Activated T-cell treated with anti-CD3 and anti-CD28 coated beads, Interleukin-2, amount 50 U/mL, for 1 hour (primary cell): ENCODE data around the gene CMIP.
"Not testable (repeated sequence)": the region's sequence is repeated elsewhere in the genome, so short reads cannot be mapped to it uniquely, and the experiment has no call there.

Source experiments
- DNase-seq: peaks from one replicate; pipeline ENCODE4 v3.0.0-alpha.2; 2020

CMIP gene

DNA sequence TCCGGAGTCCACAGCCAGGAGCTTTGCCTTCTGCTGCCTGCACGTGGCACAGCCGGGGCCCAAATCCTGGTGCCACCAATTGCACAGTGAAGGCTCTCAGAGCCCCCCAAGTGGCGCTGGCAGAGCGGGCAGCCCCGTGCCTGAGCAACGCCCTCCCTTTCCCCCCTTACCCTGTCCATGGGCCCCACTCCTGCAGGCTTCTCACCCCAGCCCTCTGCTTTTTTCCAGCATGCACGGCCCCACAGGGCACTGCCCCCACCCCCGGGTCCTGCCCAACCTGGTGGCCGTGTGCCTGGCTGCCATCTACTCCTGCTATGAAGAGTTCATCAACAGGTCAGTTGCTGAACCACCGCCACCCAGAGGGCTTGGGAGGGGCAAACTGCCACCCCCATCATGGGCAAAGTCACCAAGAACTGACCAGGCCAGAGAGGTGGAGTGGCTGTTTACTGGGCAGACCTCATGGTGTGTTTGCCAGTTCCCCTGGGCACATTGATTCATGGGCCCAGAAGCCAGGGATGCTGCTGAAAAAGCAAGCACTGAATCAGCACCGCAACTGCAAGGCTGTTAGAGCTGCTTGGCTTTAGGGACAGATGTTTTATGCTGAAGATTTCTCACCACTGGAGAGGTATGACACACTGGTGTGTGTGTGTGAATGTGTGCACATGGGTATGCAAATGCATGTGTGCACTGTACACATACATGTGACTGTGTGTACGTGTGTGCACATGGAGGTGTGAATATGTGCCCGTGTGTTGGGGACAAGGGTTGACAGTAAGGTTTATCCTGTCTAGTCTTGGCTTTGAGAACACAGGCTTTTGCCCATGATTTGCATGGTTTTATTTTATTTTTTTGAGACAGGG, 227.4 kb downstream of the CMIP start:
- DNase-seq = no peak

DNA sequence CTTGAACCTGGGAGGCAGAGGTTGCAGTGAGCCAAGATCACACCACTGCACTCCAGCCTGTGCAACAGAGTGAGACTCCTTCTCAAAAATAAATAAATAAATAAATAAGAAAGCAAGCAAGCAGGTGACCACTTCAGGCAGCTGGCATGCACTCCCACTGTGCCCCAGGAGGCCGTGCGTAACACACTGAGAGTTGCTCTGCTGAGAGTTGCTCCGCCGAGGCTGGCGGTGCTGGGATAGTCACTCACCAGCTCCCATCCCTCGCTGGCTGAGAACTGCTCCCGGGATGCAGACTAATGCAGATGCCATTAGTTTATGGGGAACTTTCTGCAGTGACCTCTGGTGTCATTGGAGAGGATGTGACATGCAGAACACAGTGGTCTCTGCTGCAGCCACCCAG, 228.8 kb downstream of the CMIP start:
- no peak for DNase-seq

DNA sequence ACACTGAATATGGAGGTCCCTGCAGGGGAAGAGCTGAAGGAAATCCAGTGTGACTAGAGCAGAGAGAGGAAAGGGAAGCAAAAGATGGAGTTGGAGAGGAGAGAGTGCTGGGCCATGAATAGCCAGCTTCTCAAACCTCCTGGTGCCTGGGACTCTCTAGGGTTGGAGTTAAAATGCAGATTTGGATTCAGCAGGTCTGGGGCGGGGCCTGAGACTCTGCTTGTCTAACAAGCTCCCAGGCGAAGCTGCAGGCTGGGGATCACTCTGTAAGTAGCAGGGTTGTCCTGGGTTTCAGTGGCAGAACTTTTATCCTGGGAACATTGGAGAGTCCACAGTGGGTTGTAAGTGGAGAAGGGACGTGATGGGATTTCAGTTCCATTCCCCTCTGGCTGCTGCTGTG, 231.1 kb downstream of the CMIP start:
- DNase-seq = no peak

DNA sequence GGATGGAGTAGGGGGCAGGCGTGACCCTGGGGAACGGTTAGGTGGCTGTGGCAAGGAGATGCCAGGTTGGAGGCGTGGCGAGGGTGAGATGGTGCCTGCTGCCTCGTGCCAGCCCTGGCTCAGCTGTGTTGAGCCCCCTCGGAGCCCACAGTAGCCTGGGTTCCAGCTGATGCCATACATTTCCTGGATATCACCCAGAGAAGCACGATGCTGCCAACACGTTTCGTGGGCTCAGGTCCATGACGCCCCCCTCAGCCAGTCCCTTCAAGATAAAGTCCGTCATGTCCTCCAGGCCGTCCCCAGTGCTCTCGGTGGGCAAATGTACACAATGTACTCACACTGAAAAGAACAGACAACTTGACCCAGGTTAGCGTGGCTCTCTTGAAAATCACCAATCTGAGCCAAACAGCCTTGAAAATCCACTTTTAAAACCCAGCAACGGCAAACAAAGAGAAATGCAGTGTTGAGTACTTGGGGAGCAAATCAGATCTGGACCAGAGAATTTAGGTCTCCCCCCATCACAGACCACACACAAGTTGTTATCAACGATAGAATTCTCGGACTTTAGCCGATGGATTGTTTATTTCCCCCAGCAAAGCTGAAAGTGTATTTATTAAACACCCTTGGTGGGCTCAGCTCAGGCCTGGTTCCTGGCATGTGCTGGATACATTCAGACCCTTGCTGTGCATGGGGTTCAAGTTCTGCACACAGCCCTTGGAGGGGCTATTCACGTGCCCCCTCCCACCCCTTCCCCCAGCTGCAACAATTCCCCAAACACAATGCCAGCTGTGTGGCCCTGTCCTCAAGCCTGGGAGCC, 231.7 kb downstream of the CMIP start:
- no peak for DNase-seq

DNA sequence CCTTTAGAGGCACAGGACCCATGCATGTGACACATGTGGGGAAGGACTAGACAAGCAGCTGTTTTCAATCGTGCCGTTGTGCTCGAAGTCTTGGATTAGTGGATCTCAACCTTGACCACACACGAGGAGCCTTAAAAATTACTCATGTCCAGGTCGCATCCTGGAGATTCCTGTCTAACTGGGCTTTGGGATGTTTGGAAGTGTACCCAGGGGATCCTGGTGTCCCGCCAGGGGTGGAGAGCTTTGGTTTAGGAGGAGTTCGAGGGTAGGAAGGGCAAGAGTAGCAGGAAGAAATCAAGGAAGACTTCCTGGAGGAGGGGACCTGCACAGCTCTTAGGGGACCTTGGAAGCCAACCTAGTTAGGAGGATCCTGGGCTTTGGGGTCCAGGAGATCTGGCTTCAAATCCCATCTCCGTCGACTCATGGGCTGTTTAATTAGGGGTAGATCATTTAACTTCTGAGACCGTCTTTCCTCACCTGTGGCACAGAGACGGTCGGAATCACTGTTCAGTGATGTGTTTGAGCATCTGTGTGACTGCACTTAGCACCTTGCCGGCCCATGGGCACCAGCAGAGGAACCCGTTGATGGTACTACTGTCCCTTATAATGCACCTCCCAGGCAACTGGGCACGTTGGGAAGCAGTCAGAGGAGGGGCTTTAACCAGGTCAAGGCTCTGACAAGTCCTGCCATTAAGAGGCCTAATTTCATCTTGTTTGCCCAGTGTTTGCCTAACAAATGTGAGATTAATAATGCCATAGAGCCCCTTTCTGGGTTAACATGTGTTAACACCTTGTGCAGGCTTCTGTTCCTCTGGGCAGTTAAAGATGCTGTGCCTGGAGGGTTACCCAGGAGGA, 232.5 kb downstream of the CMIP start:
- DNase-seq = no peak

DNA sequence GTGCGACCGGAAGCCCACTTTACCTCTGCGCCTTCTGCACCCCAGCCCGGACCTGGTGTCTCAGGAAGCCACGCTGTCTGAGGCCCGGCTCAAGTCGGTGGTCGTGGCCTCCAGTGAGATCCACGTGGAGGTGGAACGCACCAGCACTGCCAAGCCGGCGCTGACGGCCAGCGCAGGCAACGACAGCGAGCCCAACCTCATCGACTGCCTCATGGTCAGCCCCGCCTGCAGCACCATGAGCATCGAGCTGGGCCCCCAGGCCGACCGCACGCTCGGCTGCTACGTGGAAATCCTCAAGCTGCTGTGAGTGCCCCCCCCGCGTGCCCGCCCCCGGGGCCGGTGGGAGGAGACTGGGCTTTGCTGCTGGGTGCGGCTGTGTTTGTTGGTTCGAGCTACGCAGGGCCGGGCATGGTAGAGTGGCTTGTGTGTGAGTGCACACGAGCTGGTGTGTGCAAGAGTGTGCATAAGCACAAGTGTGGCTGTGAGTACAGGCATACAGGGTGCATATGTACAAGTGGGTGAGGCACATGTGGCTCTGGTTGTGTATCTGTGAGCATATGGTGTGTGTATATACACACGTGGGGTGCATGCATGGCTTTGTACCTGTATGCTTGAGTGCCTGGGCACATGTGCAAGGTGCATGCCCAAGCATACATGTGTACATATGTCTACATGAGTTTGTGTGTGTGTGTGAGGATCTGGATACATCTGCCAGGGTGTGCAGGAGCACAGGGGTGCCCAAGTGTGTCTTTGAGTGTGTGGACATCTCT, 233.9 kb downstream of the CMIP start:
- no peak for DNase-seq

DNA sequence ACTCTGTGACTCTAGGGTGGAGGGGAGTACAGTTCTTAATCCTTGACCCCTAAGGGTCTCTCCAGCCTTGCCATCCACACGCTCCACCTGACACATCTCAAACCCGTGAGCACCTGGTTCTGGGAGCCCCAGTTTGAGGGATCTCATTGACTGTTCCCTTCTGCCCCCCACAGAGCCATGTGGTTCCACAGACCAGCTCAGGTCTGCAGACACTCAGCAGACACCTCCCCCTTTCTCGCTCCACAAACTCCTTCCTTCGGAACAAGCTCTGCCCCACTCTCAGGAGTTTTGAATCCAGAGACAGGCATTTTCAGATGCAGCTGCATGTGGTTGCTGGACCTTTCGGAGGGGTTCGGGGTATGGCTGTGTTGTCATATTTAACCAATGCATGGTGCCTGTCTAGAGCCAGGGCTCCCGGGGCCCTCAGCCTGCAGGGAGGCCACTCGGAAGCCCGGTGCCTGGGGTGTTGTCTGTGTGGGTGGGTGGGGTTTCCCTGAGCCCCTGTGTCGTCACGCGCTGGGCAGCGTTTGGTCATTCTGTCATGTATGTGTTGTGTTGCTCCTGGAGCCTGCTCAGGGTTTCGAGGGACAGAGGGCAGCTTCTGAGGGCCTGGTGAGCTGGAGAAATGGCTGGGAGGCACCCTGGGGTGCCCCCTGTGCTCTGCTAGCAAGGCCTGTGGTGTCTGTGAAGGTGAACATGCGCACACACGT, 235.3 kb downstream of the CMIP start:
- no peak for DNase-seq

DNA sequence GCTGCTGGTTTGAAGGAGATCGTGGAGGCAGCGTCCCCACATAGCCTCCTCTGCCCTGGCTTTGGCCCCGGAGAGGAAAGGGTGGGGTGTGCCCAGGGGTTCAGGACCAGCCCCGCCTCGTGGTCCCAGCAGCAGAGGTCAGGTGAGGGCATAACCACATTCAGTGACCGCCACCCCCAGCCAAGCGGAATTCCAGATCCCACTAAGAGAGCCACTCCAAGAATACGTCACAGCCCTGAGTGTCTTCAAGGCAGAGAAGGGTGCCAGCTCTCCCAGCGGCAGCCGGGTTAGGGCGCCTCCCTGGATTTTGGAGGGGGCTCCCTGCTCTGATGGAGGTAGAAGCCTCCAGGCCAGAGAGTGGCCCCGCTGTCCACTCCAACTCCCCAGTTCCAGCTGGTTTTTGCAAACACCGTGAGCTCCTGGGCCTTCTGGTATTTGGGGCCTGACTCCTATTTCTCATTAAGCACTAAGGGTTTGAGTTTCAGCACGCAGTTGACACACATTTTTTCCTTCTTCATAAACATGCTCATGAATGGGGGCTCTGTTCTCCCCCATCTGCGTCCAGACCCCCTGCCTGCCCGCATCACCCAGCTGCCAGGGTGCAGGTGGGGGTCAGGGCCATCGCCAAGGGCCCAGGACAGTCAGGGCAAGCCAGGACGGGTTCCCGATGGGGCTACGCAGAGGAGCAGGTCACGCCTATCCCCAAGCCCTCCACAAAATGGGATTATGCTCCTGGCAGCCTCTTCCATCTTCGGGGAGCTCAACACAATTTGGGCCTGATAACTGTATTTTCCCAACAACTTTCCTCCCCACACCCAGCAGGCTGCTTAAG, 236.1 kb downstream of the CMIP start:
- DNase-seq = no peak

DNA sequence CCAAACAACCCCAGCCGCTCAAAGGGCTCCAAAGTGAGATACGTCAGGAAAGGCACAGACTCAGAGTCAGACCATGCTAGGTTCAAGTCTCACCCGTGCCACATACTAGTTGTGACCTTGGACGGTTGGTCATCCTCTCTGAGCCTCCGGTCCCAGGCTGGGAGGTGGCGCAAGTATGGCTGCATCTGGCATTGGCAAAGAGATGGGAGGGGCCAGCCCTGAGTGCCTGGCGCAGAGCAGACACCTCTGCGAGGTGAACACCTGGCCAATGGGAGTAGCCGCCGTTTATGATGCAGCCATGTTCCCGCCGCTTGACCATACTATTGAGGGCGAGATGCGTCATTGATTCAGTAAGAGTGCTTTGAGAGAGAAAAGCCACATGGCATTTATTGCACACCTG, 236.7 kb downstream of the CMIP start:
- DNase-seq = no peak

DNA sequence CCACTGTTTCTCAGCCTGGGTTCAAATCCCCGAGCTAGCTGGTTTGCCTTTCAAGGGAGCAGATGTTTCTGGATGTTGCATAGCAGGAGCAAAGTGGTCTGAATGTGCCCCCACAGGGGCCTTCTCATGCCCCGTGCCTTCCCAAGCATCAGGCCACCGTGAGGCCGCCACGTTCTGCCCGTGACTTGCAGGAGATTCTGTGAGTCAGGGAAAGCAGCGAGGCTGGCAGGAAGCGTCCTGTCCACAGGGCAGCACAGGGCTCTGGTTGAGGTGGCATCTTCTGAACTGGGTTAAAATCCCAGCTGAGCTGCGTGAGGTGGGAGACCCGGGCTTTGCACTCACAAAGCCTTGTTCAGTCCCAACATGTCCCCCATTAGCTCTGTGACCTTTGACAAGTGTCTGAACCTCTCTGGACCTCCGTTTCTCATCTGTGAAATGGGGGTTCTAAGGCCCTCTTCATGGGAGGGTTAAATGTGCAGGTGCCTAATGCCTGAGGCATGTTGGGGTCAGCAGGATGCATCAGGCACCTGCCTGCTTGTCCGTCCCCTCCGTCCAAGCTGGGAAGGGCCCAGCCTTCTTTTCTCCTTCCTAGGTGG, 239.7 kb downstream of the CMIP start:
- no peak for DNase-seq

DNA sequence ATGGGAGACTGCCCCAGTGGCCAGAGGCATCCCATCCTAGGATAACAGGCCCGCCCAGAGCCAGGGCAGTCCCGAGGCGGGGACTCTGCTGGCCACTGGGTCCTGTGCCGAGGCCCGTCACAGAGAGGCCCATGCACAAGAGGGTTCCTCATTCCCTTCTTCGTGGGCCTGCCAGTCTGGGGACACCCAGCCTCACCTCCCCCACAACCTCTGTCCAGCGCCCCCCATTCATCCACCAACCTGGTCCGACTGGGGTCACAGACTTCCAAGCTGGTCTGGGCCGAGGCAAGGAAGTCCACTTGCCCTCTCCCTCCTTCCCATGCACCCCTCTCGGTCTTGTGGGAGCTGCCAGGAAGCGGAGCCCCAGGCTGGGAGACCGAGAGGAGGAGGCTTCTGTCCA, 240.3 kb downstream of the CMIP start:
- DNase-seq = no peak

DNA sequence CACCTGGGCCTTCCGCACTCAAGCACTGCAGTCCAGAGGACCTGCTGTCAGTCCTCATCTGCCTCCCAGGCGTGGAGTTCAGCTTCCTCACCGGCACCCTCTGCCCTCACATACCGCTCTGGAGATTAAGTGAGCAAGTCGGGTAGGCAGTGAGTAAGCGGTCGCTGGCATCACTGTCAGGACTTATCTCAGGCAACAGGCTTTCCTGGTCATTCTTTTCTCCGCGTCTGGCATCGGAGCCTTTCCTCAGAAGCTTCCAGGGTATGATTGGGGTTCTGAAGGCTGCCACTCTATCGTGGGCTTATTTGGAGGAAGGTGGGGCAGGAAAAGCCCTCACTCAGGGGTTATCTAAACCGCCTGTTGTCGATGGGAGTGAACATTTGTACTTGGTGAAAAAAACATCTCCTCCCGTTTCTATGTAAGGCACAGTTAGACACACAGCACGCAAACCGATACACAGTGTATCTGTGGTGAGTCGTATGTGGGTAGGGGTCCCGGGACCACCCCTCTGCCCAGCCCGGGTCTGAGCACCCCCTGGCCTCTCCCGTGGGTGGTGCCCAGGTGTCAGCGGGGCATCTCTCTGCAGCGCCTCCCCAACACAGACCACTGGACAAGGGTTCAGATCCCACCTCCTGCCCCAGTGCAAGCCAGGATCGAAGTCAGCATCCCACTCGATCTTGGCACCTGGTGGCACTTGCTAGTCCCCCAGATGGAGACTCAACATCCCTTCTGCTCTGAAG, 242.0 kb downstream of the CMIP start:
- DNase-seq = no peak

DNA sequence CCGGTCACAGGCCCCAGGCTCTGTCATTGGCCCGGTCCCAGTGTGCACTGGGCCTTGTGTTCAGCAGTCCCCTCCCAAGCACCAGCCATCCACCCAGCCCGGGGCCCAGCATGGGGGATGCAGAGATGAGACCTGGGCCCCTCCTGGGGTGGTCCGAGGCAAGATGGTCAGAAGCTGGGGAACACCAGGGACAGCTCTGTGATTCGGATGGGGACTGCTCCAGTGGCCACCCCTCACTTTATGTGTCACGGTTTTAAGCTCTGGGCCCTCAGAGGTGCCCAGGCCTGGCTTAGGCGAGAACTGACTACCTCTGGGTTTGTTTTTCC, 242.5 kb downstream of the CMIP start:
- no peak for DNase-seq

DNA sequence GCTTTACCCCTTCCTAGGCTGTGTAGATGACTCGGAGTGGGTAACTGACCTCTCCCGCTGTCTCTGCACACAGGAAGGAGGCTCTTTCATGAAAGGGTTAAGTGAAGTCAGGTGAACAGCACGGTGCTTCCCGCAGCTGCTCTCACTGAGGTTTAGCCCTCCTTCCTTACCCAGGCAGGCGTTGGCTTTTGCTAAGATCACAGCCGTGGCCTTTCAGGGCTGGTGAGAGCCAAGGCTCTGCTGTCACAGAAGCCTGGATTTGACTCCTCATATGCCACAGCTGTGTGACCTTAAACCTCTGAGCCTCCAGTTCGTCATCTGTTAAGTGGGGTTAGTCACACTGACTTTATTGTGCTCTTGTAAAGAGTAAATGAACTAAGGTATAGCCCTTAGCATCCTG, 243.6 kb downstream of the CMIP start:
- no peak for DNase-seq

DNA sequence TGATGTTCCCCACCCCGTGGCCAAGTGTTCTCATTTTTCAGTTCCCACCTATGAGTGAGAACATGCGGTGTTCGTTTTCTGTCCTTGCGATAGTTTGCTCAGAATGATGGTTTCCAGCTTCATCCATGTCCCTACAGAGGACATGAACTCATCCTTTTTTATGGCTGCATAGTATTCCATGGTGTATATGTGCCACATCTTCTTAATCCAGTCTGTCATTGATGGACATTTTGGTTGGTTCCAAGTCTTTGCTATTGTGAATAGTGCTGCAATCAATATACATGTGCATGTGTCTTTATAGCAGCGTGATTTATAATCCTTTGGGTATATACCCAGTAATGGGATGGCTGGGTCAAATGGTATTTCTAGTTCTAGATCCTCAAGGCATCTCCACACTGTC, 244.2 kb downstream of the CMIP start:
- not testable (repeated sequence) for DNase-seq

DNA sequence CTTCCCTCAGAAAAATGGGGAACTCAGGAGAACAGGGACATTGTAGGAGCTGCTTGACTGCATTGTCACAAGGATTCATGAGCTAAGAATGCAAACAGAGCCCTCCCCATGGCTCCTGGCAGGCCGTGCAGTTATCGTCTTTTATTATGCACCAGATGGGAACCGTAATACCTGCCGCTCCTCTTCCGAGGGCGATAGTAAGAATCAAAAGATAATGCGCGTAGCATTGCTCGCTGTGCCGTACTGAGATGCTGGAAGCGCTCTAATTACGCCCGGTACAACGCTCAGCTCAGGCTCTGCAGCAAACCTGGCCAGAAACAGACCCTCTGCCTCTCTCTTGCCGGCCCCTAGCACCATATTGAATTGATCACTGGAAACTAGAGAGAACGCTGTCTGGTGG, 247.4 kb downstream of the CMIP start:
- DNase-seq = no peak

DNA sequence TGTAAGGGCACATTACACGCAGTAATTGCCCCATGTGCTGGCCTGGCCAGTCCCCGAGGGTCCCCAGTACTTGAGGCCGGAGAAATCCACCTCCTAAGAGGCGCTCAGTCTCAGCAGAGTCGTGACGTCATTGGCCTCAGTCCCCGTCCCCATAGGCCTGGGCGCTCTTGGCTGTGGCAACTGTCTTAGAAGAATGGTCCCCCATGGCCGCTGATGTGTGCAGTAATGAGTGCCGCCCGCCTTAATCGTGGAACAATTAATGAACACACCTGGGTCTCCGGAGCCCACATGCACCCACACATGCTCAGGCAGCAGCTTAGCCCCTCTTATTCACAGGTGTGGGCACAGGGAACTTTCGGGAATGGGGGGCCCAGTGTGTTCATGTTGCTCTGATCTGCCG, 248.0 kb downstream of the CMIP start:
- DNase-seq = no peak

DNA sequence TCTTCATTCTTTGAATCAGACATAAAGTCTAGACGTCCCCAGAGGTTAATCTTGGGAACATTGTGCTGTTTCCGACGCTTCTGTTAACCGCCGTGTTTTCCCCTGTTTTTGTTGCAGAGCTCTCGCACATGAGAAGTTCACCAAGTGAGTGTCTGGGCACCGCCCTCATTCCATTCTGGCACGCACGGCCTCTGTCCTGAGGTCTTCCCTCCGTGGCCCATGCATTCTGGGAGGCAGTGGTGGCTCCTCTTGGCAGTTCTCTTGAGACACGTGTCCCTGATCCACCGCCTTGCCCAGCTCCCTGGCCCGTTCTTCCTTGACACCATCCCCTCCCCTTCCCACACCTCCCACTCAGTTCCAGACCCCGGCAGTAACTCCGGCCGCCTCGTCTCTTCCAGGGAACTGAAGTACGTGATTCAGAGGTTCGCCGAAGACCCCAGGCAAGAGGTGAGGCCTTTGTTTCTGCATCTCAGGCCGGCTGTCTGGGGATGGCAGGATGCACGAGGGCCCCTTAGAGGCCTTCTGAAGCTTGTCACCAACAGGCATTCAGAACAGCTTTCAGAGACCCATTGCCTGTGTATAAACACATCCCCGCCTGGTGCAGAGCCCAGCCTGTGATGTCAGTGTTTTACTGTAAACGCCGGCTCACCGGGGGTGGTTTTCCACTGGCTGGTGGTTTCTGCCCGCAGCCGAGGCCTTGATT, 248.6 kb downstream of the CMIP start:
- no peak for DNase-seq

DNA sequence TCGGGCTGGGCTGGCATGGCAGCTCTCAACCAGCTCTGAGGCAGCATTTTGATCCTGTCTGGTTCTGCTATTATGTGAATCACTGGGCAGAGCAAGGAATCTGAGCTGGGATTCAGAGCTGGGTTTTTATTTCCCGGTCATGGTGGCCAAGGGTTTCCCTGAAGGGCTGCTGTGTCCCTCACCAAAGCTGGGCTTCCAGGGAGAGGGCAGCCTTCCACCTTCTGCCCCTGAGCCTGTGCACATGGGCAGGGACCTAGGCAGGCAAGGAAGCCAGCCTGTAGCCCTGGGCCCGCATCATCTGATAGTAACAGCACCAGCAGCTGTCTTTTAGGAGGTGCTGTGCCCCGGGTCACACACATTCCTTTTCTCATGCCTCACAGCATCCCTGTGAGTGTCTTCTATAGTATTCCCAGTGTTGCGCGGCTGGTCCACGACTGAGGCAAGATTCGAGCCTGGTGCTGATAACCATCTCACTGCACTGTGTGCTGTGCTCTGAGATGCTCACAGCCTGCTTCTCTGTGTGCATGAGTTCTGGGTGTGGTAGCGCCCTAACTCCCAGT, 249.2 kb downstream of the CMIP start:
- DNase-seq = no peak
